NCI-H82 treated with DMSO at 0.1 percent for 48 hours (cell line): ENCODE data around the gene EZH2.

Experiments
- DNase-seq: peaks from one replicate; lab custom pipeline; 2025; ENCODE audit not compliant: unreplicated experiment; lab: John Stamatoyannopoulos, UW

The EZH2 gene

GRCh38 chr7:148901178-148901577 is 17.1 kb upstream of the EZH2 start:
- no peak for DNase-seq

GRCh38 chr7:148898845-148899484 is 14.9 kb upstream of the EZH2 start:
- DNase-seq, result no peak

DNA sequence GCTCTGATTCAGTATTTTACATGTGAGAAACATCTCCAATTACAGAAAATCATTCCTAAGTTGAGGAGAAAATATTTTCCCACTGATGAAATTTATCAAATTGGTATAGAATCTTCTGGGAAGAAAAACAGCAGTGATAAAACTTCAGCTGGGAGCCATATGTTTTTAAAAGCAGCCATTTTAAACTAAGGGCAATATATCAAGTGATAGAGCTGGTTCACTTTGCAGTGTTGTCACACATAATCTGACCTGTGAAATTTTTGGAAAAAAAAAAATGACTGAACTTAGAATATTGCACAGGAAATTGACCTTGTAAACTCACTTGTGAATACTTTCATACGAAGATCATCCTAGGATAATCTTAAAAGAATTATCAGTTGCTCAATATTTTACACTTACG is 10.5 kb upstream of the EZH2 start:
- DNase-seq, result no peak

- DNase-seq, result no peak
Observed at GRCh38 chr7:148893071-148893470, 9.0 kb upstream of the EZH2 start.

GRCh38 chr7:148888300-148888699 is 4.2 kb upstream of the EZH2 start:
- no peak for DNase-seq

DNA sequence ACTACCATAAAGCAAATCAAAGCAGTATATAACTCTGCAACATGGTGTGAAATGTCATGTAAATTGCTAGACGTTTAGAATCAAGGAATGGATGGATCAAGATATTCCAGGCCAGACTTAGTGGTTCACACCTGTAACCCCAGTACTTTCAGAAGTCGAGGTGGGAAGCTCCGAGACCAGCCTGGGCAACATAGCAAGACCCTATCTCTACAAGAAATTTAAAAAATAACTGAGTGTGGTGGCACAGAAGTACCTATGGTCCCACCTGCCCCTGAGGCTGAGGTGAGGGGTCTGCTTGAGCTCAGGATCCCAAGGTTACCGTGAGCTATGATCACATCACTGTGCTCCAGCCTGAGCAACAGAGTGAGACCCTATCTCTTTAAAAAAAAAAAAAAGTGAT is 2.8 kb upstream of the EZH2 start:
- no peak for DNase-seq

GRCh38 chr7:148884299-148885022 is 370 bp upstream of the EZH2 start:
- DNase-seq, result peak; percentile 66

DNA sequence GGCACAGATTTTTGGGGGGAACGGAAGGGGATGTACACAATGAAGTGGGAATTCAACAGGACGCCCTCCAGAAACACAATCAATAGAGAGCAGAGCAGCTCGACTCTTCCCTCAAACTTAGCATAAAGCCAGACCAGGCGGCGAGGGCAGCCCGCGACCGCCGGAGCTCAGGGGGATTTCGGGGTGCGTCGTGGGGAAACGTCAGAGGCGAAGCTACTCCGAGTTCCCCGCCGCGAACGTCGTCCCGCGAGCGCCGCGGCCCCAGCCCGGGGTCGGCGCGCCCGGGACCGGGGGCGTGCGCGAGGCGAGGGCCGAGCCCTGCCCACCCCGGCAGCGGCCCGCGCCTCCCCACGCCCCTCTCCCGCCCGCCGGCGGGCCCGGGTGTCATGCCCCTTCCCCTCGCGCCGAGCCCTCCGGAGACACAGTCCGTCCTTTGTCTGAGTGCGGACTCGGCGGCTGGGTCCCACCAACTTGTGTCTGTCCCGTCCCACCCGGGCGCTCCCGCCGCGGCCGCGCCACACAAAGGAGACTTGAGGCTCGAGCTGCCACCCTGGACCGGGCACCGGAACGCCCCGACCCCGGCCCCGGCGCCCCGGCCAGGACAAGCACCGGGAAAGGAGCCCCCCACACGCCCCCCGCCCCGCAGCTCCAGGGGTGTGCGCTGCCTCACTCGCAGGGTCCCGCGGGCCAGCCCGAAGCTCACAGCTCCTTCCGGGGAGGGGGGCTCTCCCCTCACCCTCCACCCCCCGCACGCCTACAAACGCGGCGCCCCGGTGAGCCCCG is 634 bp downstream of the EZH2 start:
- DNase-seq, result no peak

GRCh38 chr7:148882841-148883265 is 1.2 kb downstream of the EZH2 start:
- DNase-seq, result no peak

DNA sequence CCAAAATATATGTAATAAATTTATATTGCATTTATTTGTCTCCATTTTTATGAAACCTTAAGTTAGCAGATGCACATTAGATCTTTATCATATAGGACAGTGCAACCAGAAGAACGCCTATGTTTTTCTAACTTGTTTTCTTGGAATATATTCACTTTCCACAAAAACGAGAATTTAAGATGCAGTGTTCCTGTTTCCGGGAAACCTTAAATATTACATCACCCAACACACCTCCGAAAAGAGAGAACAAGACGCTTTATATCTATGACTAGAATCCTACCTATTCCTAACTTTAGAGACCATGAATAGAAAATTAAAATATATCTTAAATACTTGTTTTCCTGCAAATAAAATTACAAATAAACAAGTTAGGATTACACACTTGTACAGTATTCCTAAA is 1.9 kb downstream of the EZH2 start:
- no peak for DNase-seq

GRCh38 chr7:148878317-148878716 is 5.8 kb downstream of the EZH2 start:
- no peak for DNase-seq

- DNase-seq, result no peak
Observed at GRCh38 chr7:148877517-148877916, 6.6 kb downstream of the EZH2 start.

DNA sequence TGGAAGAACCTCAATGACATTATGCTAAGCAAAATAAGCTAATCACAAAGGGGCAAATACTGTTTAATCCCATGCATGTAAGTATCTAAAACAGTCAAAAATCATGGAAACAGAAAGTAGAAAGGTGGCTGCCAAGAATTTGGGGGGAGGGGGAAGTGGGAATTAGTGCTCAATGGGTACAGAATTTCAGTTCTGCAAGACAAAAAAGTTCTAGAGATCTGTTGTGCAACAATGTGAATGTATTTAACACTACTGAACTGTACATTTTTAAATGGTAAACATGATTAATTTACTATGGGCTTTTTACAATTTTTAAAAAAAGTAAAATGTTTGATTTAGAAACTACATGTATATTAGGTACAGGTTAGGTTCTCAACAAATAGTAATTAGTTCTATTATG is 11.9 kb downstream of the EZH2 start:
- no peak for DNase-seq

GRCh38 chr7:148871551-148871950 is 12.5 kb downstream of the EZH2 start:
- DNase-seq, result no peak

DNA sequence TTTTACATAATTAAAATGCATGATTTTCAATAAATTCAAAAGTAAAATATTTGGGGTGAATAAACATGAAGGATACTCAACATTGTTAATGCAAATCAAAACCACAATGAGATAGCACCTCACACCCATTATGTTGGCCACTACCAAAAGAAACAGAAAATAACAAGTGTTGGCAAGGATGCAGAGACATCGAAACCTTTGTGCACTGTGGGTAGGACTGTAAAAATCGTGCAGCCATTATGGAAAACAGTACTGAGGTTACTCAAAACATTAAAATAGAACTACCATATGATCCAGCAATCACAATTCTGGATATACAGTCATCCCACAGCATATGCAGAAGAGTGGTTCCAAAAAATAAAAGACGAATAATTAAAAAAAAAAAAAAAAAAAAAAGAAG is 13.1 kb downstream of the EZH2 start:
- no peak for DNase-seq

DNA sequence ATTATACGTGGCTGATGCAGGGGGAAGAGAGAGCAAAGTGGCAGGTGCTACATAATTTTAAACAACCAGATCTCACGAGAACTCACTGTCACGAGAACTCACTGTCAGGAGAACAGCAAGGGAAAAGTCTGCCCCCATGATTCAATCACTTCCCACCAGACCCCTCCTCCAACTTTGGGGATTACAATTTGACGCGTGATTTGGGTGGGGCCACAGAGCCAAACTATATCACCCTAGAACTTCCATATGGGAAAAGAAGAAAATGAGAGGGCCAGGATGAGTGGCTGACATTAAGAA is 15.8 kb downstream of the EZH2 start:
- no peak for DNase-seq

GRCh38 chr7:148867596-148868377 is 16.3 kb downstream of the EZH2 start:
- DNase-seq, result no peak

- no peak for DNase-seq
Observed at GRCh38 chr7:148866362-148866761, 17.7 kb downstream of the EZH2 start.

DNA sequence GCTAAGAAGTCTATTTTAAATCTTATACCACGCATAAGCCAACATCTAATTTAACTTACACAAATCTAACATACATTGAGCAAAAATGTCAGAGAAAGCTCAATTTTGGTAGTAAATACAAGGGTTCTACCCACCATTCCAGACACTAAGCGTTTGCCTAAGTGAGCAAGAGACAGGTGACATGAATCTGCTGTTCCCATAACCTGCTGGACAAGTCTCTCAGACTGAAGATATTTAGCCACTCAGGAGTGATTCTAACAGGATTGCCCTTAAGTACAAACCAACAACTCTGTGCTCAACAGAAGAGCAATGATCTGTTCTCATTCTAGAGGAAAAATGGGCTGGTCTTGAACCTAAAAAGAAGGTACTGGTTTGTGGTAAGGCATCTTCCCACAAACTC is 18.8 kb downstream of the EZH2 start:
- DNase-seq, result no peak

GRCh38 chr7:148863324-148863723 is 20.8 kb downstream of the EZH2 start:
- DNase-seq, result no peak

- no peak for DNase-seq
Observed at GRCh38 chr7:148862481-148862880, 21.6 kb downstream of the EZH2 start.

- DNase-seq, result no peak
Observed at GRCh38 chr7:148858489-148858888, 25.6 kb downstream of the EZH2 start.
